ENCODE data around the gene TMSB10. TPM values are rescaled to one million over a fixed set of nuclear protein-coding genes. Genes with fewer than 3 reads are reported as not detected.

Gene TMSB10
- total and polyA plus RNA-seq, 2 experiments from 2014 or later: 834 to 2,942 TPM

DNA sequence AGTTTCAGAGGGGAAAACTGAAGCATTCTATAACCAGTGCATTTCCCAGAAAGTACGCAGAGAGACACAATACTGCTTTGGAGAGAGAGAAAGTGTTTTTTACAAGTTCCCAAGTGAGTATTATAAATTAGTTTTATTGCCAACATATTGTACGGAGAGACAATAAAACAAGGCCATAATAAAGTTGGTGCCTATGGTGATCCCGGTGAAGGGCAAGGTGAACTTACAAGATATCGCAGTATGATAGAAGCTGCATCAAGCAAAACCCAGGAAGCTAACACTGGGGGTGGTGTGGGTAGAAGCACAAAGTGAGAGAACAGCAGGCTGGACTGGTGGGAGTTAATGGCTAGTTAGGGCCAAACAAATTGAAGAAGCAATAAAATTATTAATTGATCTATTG is 7.5 kb downstream of the TMSB10 start:
- H3K4me1 ChIP-seq (ENCODE audit: insufficient read depth): no peaks in the 10 kb centered on the region; the same call in 1 of the 2 replicates
- H3K4me2 ChIP-seq: no peak overlapping the region
- no peak overlapping the region for H3K27ac Mint-ChIP-seq
- H3K4me3 ChIP-seq: no peak overlapping the region
- DNase-seq (ENCODE audit: low spot score) (no peak), ATAC-seq (no peak)
- peaks cover 21% of the 10 kb centered on the region for H3K36me3 Mint-ChIP-seq (ENCODE audit: low read depth)
- no peaks in the 10 kb centered on the region for H4K20me1 ChIP-seq (replicated peaks; ENCODE audit: insufficient read depth)
- H3K27me3 ChIP-seq (ENCODE audit: insufficient read depth): no peaks in the 10 kb centered on the region
- no peak overlapping the region for H3K4me3 Mint-ChIP-seq
- H3K4me1 Mint-ChIP-seq: no peaks in the 10 kb centered on the region; the same call in 2 of the 3 replicates
- no peaks in the 10 kb centered on the region for H3K36me3 ChIP-seq (ENCODE audit: insufficient read depth)
- peaks cover 8% of the 10 kb centered on the region; the same call in 2 of the 3 replicates for H3K9me3 Mint-ChIP-seq
- H3K9me2 ChIP-seq (ENCODE audit: insufficient read depth): peaks cover 13% of the 10 kb centered on the region
- H3F3A ChIP-seq (replicated peaks; ENCODE audit: low read depth): no peaks in the 10 kb centered on the region; the same call in 1 of the 2 replicates
- no peak overlapping the region for H3K27ac ChIP-seq (ENCODE audit: low read depth)
- peaks cover 3% of the 10 kb centered on the region for H3K27me3 Mint-ChIP-seq (ENCODE audit: insufficient read depth, low read depth, poor library complexity)
- H2AFZ ChIP-seq: no peak overlapping the region
- H3K79me2 ChIP-seq (replicated peaks; ENCODE audit: insufficient read depth): no peaks in the 10 kb centered on the region
- TF ChIP-seq, protein P1, sequence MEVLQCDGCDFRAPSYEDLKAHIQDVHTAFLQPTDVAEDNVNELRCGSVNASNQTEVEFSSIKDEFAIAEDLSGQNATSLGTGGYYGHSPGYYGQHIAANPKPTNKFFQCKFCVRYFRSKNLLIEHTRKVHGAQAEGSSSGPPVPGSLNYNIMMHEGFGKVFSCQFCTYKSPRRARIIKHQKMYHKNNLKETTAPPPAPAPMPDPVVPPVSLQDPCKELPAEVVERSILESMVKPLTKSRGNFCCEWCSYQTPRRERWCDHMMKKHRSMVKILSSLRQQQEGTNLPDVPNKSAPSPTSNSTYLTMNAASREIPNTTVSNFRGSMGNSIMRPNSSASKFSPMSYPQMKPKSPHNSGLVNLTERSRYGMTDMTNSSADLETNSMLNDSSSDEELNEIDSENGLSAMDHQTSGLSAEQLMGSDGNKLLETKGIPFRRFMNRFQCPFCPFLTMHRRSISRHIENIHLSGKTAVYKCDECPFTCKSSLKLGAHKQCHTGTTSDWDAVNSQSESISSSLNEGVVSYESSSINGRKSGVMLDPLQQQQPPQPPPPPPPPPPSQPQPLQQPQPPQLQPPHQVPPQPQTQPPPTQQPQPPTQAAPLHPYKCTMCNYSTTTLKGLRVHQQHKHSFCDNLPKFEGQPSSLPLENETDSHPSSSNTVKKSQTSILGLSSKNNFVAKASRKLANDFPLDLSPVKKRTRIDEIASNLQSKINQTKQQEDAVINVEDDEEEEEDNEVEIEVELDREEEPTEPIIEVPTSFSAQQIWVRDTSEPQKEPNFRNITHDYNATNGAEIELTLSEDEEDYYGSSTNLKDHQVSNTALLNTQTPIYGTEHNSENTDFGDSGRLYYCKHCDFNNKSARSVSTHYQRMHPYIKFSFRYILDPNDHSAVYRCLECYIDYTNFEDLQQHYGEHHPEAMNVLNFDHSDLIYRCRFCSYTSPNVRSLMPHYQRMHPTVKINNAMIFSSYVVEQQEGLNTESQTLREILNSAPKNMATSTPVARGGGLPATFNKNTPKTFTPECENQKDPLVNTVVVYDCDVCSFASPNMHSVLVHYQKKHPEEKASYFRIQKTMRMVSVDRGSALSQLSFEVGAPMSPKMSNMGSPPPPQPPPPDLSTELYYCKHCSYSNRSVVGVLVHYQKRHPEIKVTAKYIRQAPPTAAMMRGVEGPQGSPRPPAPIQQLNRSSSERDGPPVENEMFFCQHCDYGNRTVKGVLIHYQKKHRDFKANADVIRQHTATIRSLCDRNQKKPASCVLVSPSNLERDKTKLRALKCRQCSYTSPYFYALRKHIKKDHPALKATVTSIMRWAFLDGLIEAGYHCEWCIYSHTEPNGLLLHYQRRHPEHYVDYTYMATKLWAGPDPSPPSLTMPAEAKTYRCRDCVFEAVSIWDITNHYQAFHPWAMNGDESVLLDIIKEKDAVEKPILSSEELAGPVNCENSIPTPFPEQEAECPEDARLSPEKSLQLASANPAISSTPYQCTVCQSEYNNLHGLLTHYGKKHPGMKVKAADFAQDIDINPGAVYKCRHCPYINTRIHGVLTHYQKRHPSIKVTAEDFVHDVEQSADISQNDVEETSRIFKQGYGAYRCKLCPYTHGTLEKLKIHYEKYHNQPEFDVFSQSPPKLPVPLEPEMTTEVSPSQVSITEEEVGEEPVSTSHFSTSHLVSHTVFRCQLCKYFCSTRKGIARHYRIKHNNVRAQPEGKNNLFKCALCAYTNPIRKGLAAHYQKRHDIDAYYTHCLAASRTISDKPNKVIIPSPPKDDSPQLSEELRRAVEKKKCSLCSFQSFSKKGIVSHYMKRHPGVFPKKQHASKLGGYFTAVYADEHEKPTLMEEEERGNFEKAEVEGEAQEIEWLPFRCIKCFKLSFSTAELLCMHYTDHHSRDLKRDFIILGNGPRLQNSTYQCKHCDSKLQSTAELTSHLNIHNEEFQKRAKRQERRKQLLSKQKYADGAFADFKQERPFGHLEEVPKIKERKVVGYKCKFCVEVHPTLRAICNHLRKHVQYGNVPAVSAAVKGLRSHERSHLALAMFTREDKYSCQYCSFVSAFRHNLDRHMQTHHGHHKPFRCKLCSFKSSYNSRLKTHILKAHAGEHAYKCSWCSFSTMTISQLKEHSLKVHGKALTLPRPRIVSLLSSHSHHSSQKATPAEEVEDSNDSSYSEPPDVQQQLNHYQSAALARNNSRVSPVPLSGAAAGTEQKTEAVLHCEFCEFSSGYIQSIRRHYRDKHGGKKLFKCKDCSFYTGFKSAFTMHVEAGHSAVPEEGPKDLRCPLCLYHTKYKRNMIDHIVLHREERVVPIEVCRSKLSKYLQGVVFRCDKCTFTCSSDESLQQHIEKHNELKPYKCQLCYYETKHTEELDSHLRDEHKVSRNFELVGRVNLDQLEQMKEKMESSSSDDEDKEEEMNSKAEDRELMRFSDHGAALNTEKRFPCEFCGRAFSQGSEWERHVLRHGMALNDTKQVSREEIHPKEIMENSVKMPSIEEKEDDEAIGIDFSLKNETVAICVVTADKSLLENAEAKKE (CRISPR knock-in tag; IDR thresholded peaks at IDR 0.05): no peak

DNA sequence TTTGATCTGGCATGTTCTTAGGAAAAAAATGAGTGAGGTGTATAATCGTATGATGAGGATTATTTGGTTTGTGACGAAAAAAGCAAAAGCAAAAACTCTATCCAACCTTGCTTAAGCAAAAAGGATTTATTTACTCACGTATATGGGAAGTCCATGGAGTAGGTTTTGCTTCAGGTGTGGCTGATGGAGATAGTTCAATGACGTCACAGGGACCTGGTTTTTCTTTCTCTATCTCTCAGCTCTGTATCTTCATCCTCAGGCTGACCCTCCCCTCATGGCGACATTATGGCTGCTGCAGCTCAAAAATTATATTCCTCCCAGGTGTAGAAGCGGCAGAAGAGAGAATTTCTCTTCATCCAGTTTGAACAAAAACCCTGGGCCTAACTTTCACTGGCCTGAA is 8.9 kb downstream of the TMSB10 start:
- peaks cover 5% of the 10 kb centered on the region; the same call in 1 of the 3 replicates for H3K9me3 Mint-ChIP-seq
- Histone ChIP-seq H2AFZ (no peak overlapping the region), H3K4me3 (no peak overlapping the region), H4K20me1 (replicated peaks; ENCODE audit: insufficient read depth) (no peaks in the 10 kb centered on the region), H3K9me2 (ENCODE audit: insufficient read depth) (peaks cover 11% of the 10 kb centered on the region), H3K27me3 (ENCODE audit: insufficient read depth) (no peaks in the 10 kb centered on the region), H3F3A (replicated peaks; ENCODE audit: low read depth) (no peaks in the 10 kb centered on the region), H3K79me2 (replicated peaks; ENCODE audit: insufficient read depth) (no peaks in the 10 kb centered on the region), H3K4me2 (no peak overlapping the region), H3K36me3 (ENCODE audit: insufficient read depth) (no peaks in the 10 kb centered on the region), H3K4me1 (ENCODE audit: insufficient read depth) (no peaks in the 10 kb centered on the region), H3K27ac (ENCODE audit: low read depth) (no peak overlapping the region)
- no peak for ATAC-seq
- no peaks in the 10 kb centered on the region for H3K4me1 Mint-ChIP-seq
- no peaks in the 10 kb centered on the region for H3K27me3 Mint-ChIP-seq (ENCODE audit: insufficient read depth, low read depth, poor library complexity)
- no peak overlapping the region for H3K27ac Mint-ChIP-seq
- H3K4me3 Mint-ChIP-seq: no peak overlapping the region
- peaks cover 9% of the 10 kb centered on the region for H3K36me3 Mint-ChIP-seq (ENCODE audit: low read depth)
- no peak for DNase-seq (ENCODE audit: low spot score)
- TF ChIP-seq ZNF331 (CRISPR knock-in tag; IDR thresholded peaks at IDR 0.05; ENCODE audit: low read depth): no peak
- no peak for TF ChIP-seq EZH2 (IDR thresholded peaks at IDR 0.05; ENCODE audit: low read depth, unreplicated experiment)
- no peak for TF ChIP-seq STAT1 (IDR thresholded peaks at IDR 0.05; ENCODE audit: unreplicated experiment)
- TF ChIP-seq, protein P2, sequence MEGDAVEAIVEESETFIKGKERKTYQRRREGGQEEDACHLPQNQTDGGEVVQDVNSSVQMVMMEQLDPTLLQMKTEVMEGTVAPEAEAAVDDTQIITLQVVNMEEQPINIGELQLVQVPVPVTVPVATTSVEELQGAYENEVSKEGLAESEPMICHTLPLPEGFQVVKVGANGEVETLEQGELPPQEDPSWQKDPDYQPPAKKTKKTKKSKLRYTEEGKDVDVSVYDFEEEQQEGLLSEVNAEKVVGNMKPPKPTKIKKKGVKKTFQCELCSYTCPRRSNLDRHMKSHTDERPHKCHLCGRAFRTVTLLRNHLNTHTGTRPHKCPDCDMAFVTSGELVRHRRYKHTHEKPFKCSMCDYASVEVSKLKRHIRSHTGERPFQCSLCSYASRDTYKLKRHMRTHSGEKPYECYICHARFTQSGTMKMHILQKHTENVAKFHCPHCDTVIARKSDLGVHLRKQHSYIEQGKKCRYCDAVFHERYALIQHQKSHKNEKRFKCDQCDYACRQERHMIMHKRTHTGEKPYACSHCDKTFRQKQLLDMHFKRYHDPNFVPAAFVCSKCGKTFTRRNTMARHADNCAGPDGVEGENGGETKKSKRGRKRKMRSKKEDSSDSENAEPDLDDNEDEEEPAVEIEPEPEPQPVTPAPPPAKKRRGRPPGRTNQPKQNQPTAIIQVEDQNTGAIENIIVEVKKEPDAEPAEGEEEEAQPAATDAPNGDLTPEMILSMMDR (conservative IDR thresholded peaks at IDR 0.05; ENCODE audit: low read depth in 2 of 2): no peak
- TF ChIP-seq, protein P3, sequence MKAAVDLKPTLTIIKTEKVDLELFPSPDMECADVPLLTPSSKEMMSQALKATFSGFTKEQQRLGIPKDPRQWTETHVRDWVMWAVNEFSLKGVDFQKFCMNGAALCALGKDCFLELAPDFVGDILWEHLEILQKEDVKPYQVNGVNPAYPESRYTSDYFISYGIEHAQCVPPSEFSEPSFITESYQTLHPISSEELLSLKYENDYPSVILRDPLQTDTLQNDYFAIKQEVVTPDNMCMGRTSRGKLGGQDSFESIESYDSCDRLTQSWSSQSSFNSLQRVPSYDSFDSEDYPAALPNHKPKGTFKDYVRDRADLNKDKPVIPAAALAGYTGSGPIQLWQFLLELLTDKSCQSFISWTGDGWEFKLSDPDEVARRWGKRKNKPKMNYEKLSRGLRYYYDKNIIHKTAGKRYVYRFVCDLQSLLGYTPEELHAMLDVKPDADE (IDR thresholded peaks at IDR 0.05): no peak

Measured in GM23338 (cell line).